Keratinocyte (primary cell): ENCODE data around the gene ZMYM5. TPM values are rescaled to one million over a fixed set of nuclear protein-coding genes. Genes with fewer than 3 reads are reported as not detected.

ENCODE experiments used
- polyA plus RNA-seq, 5 experiments: library from polyadenylated mRNA; depleted of rRNA in 3 of 5; stranded (reverse) in 3 of 5; stranded (forward) in 1 of 5; unstranded in 1 of 5; fragments of >200 nt; gene quantifications; 1 replicate in 1 of 5; 2 replicates in 3 of 5; 3 replicates in 1 of 5; pipeline versions ENCODE4 v1.2.1 to v1.2.3, GENCODE V29; 2011 to 2012; ENCODE audit warnings: missing spikeins in 2 of 5, low read depth in 1 of 5, low replicate concordance in 1 of 5

ZMYM5 gene
- polyA plus RNA-seq, 1 donor (not counting 4 experiments of a cell fraction or from before 2014, with no cell fraction given): 15.4 TPM

Other genes starting within 250 kb of the ZMYM5 start
- gene MPHOSPH8, start 230.0 kb downstream of the ZMYM5 start, polyA plus RNA-seq: 17.4 to 24.7 TPM (median 20.1 TPM) in 3 replicates
- gene PSPC1, start 80.7 kb downstream of the ZMYM5 start, polyA plus RNA-seq: 26.3 to 38.0 TPM (median 37.5 TPM) in 3 replicates
- gene ZMYM2, start 95.1 kb upstream of the ZMYM5 start, polyA plus RNA-seq: 21.9 to 51.3 TPM (median 37.6 TPM) in 3 replicates